AG10803 (cell line): ENCODE measurements around the gene SETD1A.

Source experiments
- DNase-seq: peaks from one replicate; pipeline ENCODE4 v3.0.0; 2010; ENCODE audit warnings: low read depth
- H3K4me3 ChIP-seq: 2 replicates; pipeline ENCODE4 v1.5.1; 2011; ENCODE audit warnings: mild to moderate bottlenecking, low read length, control low read depth
- TF ChIP-seq, protein P1 (sequence below): conservative IDR thresholded peaks from 2 replicates; pipeline ENCODE4 v1.5.1; 2011; ENCODE audit warnings: mild to moderate bottlenecking, low read length, control low read depth, inconsistent platforms

The SETD1A gene

DNA sequence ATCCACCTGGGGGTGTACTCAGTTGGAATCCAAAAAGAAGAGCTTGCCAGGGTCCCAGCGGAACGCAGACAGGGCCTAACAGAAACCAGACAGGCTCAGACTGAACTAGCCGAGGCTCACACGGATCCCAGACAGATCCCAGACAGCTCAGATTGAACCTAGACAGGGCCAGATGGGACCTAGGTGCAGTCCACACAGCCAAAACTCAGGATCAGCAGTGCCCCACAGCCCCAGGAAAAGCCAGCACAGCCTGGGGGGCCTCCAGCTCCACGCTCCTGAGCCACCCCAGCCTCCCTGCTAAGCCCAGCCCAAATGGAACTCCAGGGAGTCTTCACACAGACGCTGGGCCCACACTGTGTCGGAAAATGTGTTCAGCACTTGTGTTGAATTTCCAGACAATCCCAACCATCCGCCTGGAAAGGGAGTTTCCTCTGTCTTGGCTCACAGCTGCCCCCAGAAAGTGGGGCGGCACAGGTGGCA lies 45.3 kb downstream of the SETD1A start:
- TF ChIP-seq, protein P1, sequence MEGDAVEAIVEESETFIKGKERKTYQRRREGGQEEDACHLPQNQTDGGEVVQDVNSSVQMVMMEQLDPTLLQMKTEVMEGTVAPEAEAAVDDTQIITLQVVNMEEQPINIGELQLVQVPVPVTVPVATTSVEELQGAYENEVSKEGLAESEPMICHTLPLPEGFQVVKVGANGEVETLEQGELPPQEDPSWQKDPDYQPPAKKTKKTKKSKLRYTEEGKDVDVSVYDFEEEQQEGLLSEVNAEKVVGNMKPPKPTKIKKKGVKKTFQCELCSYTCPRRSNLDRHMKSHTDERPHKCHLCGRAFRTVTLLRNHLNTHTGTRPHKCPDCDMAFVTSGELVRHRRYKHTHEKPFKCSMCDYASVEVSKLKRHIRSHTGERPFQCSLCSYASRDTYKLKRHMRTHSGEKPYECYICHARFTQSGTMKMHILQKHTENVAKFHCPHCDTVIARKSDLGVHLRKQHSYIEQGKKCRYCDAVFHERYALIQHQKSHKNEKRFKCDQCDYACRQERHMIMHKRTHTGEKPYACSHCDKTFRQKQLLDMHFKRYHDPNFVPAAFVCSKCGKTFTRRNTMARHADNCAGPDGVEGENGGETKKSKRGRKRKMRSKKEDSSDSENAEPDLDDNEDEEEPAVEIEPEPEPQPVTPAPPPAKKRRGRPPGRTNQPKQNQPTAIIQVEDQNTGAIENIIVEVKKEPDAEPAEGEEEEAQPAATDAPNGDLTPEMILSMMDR, result no peak
- DNase-seq, result no peak
- no peak overlapping the region for H3K4me3 ChIP-seq

DNA sequence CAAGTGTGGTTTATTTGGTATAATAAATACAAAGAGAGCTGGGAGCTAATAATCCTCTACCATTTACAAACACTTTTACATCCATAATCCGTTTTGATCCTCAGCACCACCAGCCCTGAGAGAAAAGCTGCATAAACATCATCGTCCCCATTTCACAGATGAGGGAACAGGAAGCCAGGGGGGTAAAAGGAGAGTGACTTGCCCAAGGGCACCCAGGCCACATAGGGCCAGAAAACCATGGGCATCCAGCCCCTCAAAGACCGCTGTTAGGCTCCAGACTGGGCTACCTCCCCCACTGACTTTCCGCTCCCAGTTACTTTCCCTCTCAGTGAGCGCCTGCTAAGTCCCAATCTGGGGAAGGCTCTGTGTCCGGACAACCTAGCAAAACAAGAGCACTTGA lies 46.2 kb downstream of the SETD1A start:
- DNase-seq, result no peak
- TF ChIP-seq, protein P1, result no peak
- H3K4me3 ChIP-seq, result no peak overlapping the region

DNA sequence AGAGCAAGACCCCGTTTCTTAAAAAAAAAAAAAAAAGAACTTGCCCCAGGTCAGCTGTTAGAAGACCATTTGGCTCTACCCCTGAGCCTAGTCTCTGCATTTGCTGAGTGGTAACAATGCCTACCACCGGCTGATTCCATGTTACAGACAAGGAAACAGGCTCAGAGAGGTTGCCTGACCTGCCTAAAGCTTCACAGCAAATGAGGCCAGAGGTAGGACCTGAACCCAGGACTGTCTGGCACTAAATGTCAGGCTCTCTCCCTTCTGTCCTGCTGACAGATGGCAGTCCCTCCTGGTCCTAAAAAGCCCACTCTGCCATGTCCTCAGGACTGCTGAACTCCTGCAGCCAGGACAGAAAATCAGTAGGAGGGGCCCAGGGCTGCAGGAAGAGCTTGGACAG lies 47.1 kb downstream of the SETD1A start:
- TF ChIP-seq, protein P1, result no peak

DNA sequence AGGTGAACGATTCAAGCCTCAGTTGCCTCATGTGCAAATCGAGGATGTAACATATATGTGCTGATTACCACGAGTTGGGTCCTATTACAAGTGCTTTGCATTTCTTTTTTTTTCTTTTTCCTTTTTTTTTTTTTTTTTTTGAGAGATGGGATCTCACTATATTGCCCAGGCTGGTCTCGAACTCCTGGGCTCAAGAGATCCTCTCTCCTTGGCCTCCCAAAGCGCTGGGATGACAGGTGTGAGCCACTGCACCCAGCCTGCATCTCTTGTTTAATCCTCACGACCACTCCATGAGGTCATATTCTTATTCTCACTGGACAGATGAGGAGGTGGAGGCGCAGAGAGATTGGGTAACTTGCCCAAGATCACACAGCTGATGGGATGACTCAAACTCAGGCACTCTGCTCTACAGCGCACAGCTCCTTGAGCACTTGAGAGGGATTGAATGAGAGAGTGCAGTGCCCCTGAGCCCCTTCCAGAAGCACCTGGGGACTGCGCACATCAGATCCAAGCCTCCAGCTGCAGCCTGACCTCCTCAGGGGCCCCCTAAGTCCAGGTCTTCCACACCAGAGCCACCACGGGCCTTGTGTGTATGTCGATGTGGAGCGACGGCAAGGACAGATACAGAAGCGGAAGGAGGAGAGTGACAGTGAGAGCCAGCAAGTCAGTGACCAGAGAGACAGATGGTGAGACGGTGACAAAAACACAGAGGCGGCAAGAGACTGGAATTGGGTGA lies 48.0 kb downstream of the SETD1A start:
- TF ChIP-seq, protein P1, result no peak
- DNase-seq, result no peak
- H3K4me3 ChIP-seq, result no peak overlapping the region

More for the DNA sequence above, 47.1 kb downstream of the SETD1A start:
- DNase-seq, result no peak
- no peak overlapping the region for H3K4me3 ChIP-seq

DNA sequence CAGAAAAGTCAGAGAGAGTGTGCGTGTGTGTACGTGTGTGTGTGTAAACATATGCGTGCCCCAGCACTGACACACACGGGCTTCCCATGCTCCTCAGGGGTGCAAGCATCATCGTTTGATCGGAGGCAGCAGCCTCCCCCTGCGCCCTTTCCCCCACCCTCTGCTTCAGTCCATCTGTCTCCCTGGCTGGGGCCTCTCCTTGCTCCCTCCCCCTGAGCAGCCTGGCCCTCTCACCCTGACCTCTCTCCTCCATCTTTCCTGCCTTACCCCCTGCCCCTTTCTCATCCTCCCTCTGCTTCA lies 48.5 kb downstream of the SETD1A start:
- no peak for DNase-seq
- no peak overlapping the region for H3K4me3 ChIP-seq
- TF ChIP-seq, protein P1, result no peak

DNA sequence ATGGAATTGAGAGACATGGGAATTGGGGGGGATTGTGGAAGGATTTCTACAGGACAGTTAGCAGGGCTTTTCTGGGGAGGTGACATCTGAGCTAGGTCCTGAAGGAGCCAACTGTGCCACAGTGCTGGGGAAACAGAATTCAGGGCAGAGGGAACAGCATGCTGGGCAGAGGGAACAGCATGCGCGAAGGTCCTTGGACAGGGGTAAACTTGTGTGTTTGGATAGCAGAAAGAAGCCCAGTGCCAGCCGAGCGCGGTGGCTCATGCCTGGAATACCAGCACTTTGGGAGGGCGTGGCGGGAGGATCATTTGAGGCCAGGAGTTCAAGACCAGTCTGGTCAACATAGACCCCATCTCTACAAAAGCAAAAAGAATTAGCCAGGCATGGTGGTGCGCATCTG lies 49.0 kb downstream of the SETD1A start:
- TF ChIP-seq, protein P1, result no peak
- no peak for DNase-seq

DNA sequence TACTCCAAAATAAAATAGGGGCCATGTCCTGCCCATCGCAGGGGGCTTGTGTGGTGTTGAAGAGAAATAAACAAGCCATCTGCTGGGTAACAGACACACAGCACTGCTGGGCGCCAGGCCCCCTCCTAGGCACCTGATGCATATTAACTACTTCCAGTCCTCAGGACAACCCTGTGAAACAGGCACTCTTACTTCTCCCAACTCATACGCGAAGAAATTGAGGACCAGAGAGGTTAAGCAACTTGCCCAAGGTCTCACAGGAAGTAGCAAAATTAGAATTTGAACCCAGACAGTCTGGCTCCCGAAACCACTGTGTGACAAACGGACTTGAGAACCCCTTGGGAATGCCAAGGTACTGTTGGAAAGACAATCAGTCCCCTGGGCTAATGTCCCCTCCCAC lies 50.1 kb downstream of the SETD1A start:
- H3K4me3 ChIP-seq, result no peak overlapping the region
- TF ChIP-seq, protein P1, result no peak
- DNase-seq, result no peak

More for the DNA sequence above, 49.0 kb downstream of the SETD1A start:
- H3K4me3 ChIP-seq, result no peak overlapping the region
